HFFc6 (cell line): ENCODE data around the gene PLPPR5. TPM values are rescaled to one million over a fixed set of nuclear protein-coding genes. Genes with fewer than 3 reads are reported as not detected.
A peak's percentile ranks its signal among the peaks of the same experiment; 100 is the strongest.
"Not testable (repeated sequence)": the region's sequence is repeated elsewhere in the genome, so short reads cannot be mapped to it uniquely, and the experiment has no call there.

Experiments used
- DNase-seq: peaks from one replicate; pipeline ENCODE4 v3.0.0-alpha.2; 2018
- H3K27ac Mint-ChIP-seq: 2 replicates; pipeline ENCODE4 v1.8.0; 2020; ENCODE audit warnings: mild to moderate bottlenecking, mixed read lengths
- H3K27me3 Mint-ChIP-seq: 2 replicates; pipeline ENCODE4 v1.8.0; 2021; ENCODE audit warnings: mild to moderate bottlenecking, moderate library complexity, mixed read lengths; ENCODE audit not compliant: insufficient read depth
- H3K36me3 Mint-ChIP-seq: 2 replicates; pipeline ENCODE4 v1.8.0; 2021; ENCODE audit warnings: low read depth, mixed read lengths
- H3K4me1 Mint-ChIP-seq: 2 replicates; pipeline ENCODE4 v1.8.0; 2020; ENCODE audit warnings: low read depth, mixed read lengths
- H3K4me3 Mint-ChIP-seq: 2 replicates; pipeline ENCODE4 v1.8.0; 2020; ENCODE audit warnings: mild to moderate bottlenecking, moderate library complexity, mixed read lengths
- H3K9me3 Mint-ChIP-seq: 2 replicates; pipeline ENCODE4 v1.8.0; 2020; ENCODE audit warnings: mild to moderate bottlenecking, mixed read lengths
- CTCF ChIP-seq: fragments of 200-600 bp; sonication (generic); IDR thresholded peaks from 2 replicates; pipeline ENCODE4 v1.5.0; 2021; ENCODE audit warnings: antibody characterized with exemption, mild to moderate bottlenecking
- total RNA-seq, 6 experiments: library from RNA; stranded (reverse); fragmentation: NEBNext Ultra II Directional; extraction: Animal tissue kit (Norgen Biotek cat#: 25700); gene quantifications; 2 replicates in 1 of 6; 3 replicates in 5 of 6; pipeline ENCODE4 v1.2.3, GENCODE V29; 2021

The PLPPR5 gene
- total RNA-seq, 6 experiments from 2014 or later, result 0.05 to 0.19 TPM; not detected in 4

- DNase-seq, result no peak
- no peaks in the 10 kb centered on the region for H3K9me3 Mint-ChIP-seq
- TF ChIP-seq CTCF, result no peak
- H3K4me1 Mint-ChIP-seq, result peaks cover 15% of the 10 kb centered on the region
- H3K27me3 Mint-ChIP-seq, result no peaks in the 10 kb centered on the region
- no peak overlapping the region for H3K27ac Mint-ChIP-seq
- H3K4me3 Mint-ChIP-seq, result no peak overlapping the region
- no peaks in the 10 kb centered on the region for H3K36me3 Mint-ChIP-seq
Measured at GRCh38 chr1:98887507-98887906, 117.2 kb downstream of the PLPPR5 start.

GRCh38 chr1:98884864-98885263 lies 119.8 kb downstream of the PLPPR5 start:
- H3K4me3 Mint-ChIP-seq, result no peak overlapping the region
- peak; percentile 58 for TF ChIP-seq CTCF
- no peaks in the 10 kb centered on the region for H3K36me3 Mint-ChIP-seq
- peaks cover 2% of the 10 kb centered on the region; the same call in 1 of the 2 replicates for H3K27me3 Mint-ChIP-seq
- H3K27ac Mint-ChIP-seq, result no peak overlapping the region
- H3K4me1 Mint-ChIP-seq, result peaks cover 15% of the 10 kb centered on the region
- no peaks in the 10 kb centered on the region for H3K9me3 Mint-ChIP-seq
- DNase-seq, result no peak

GRCh38 chr1:98881901-98882300 lies 122.8 kb downstream of the PLPPR5 start:
- no peak for TF ChIP-seq CTCF
- DNase-seq, result no peak
- Mint-ChIP-seq H3K4me1 (no peaks in the 10 kb centered on the region), H3K27ac (no peak overlapping the region), H3K4me3 (no peak overlapping the region), H3K9me3 (no peaks in the 10 kb centered on the region), H3K27me3 (peaks cover 12% of the 10 kb centered on the region; the same call in 1 of the 2 replicates), H3K36me3 (no peaks in the 10 kb centered on the region)

- not testable (repeated sequence) for H3K36me3 Mint-ChIP-seq, H3K27ac Mint-ChIP-seq, DNase-seq, H3K4me1 Mint-ChIP-seq, H3K4me3 Mint-ChIP-seq, H3K9me3 Mint-ChIP-seq
- peaks cover 14% of the 10 kb centered on the region; the same call in 1 of the 2 replicates for H3K27me3 Mint-ChIP-seq
Measured at GRCh38 chr1:98881234-98881633, 123.4 kb downstream of the PLPPR5 start.

- no peak for DNase-seq
- TF ChIP-seq CTCF, result no peak
- Mint-ChIP-seq H3K27me3 (peaks cover 11% of the 10 kb centered on the region; the same call in 1 of the 2 replicates), H3K27ac (no peak overlapping the region), H3K4me1 (no peaks in the 10 kb centered on the region), H3K4me3 (no peak overlapping the region), H3K36me3 (no peaks in the 10 kb centered on the region), H3K9me3 (no peaks in the 10 kb centered on the region)
Measured at GRCh38 chr1:98874828-98875227, 129.8 kb downstream of the PLPPR5 start.

- Mint-ChIP-seq H3K27me3 (no peaks in the 10 kb centered on the region), H3K9me3 (peaks cover 6% of the 10 kb centered on the region), H3K36me3 (peaks cover 4% of the 10 kb centered on the region; the same call in 1 of the 2 replicates), H3K4me3 (no peak overlapping the region), H3K27ac (no peak overlapping the region), H3K4me1 (no peaks in the 10 kb centered on the region)
- no peak for DNase-seq
- TF ChIP-seq CTCF, result no peak
Measured at GRCh38 chr1:98870959-98871903, 133.4 kb downstream of the PLPPR5 start.
